KOPT-K1 (cell line): Measurements from ENCODE around the gene KRTAP25-1.

Source experiments
- H3K27ac ChIP-seq: fragments of 200-600 bp; sonication (generic); 2 replicates; pipeline ENCODE4 v1.5.1; 2016; ENCODE audit warnings: antibody characterized with exemption, mild to moderate bottlenecking, low read depth, low read length; ENCODE audit not compliant: poor library complexity, severe bottlenecking
- H3K36me3 ChIP-seq: fragments of 200-600 bp; sonication (generic); 2 replicates; pipeline ENCODE4 v1.5.1; 2017; ENCODE audit warnings: antibody characterized with exemption, mild to moderate bottlenecking, low read length, moderate library complexity; ENCODE audit not compliant: insufficient read depth
- H3K9me3 ChIP-seq: fragments of 200-600 bp; sonication (generic); 2 replicates; pipeline ENCODE4 v1.5.1; 2017; ENCODE audit warnings: antibody characterized with exemption, low read length, mild to moderate bottlenecking; ENCODE audit not compliant: insufficient read depth, poor library complexity, severe bottlenecking

KRTAP25-1 gene

GRCh38 chr21:30269803-30270530 is 19.3 kb downstream of the KRTAP25-1 start:
- H3K27ac ChIP-seq = no peak overlapping the region
- no peaks in the 10 kb centered on the region for H3K36me3 ChIP-seq
- peaks cover 8% of the 10 kb centered on the region for H3K9me3 ChIP-seq

- H3K27ac ChIP-seq = no peak overlapping the region
- H3K36me3 ChIP-seq = no peaks in the 10 kb centered on the region
- H3K9me3 ChIP-seq = peaks cover 8% of the 10 kb centered on the region
Observed at GRCh38 chr21:30268608-30269197, 20.6 kb downstream of the KRTAP25-1 start.

- H3K9me3 ChIP-seq = no peaks in the 10 kb centered on the region
- H3K36me3 ChIP-seq = no peaks in the 10 kb centered on the region
- no peak overlapping the region for H3K27ac ChIP-seq
Observed at GRCh38 chr21:30257773-30258172, 31.5 kb downstream of the KRTAP25-1 start.

GRCh38 chr21:30256100-30256499 is 33.2 kb downstream of the KRTAP25-1 start:
- H3K36me3 ChIP-seq = no peaks in the 10 kb centered on the region
- H3K27ac ChIP-seq = no peak overlapping the region
- no peaks in the 10 kb centered on the region for H3K9me3 ChIP-seq

- Histone ChIP-seq H3K27ac (no peak overlapping the region), H3K9me3 (no peaks in the 10 kb centered on the region), H3K36me3 (no peaks in the 10 kb centered on the region)
Observed at GRCh38 chr21:30255679-30256078, 33.6 kb downstream of the KRTAP25-1 start.

- no peaks in the 10 kb centered on the region for H3K36me3 ChIP-seq
- no peak overlapping the region for H3K27ac ChIP-seq
- H3K9me3 ChIP-seq = no peaks in the 10 kb centered on the region
Observed at GRCh38 chr21:30251781-30252180, 37.5 kb downstream of the KRTAP25-1 start.

GRCh38 chr21:30249936-30250335 is 39.4 kb downstream of the KRTAP25-1 start:
- Histone ChIP-seq H3K27ac (no peak overlapping the region), H3K9me3 (no peaks in the 10 kb centered on the region), H3K36me3 (no peaks in the 10 kb centered on the region)

- Histone ChIP-seq H3K36me3 (no peaks in the 10 kb centered on the region), H3K27ac (no peak overlapping the region), H3K9me3 (no peaks in the 10 kb centered on the region)
Observed at GRCh38 chr21:30248844-30249243, 40.5 kb downstream of the KRTAP25-1 start.

GRCh38 chr21:30245061-30245460 is 44.3 kb downstream of the KRTAP25-1 start:
- Histone ChIP-seq H3K36me3 (no peaks in the 10 kb centered on the region), H3K9me3 (no peaks in the 10 kb centered on the region), H3K27ac (no peak overlapping the region)

- H3K9me3 ChIP-seq = no peaks in the 10 kb centered on the region
- H3K27ac ChIP-seq = no peak overlapping the region
- H3K36me3 ChIP-seq = no peaks in the 10 kb centered on the region
Observed at GRCh38 chr21:30243691-30244090, 45.6 kb downstream of the KRTAP25-1 start.

GRCh38 chr21:30240661-30241060 is 48.7 kb downstream of the KRTAP25-1 start:
- H3K9me3 ChIP-seq = no peaks in the 10 kb centered on the region
- no peaks in the 10 kb centered on the region for H3K36me3 ChIP-seq
- H3K27ac ChIP-seq = no peak overlapping the region
